GM23248 (cell line): ENCODE measurements around the gene NUBPL. TPM values are rescaled to one million over a fixed set of nuclear protein-coding genes. Genes with fewer than 3 reads are reported as not detected.

ENCODE experiments used
- DNase-seq: peaks from one replicate; pipeline ENCODE4 v3.0.0-alpha.2; 2015
- H2AFZ ChIP-seq: fragments of 200-600 bp; sonication (generic); 2 replicates; pipeline ENCODE4 v1.6.1; 2016; ENCODE audit warnings: antibody characterized with exemption
- H3F3A ChIP-seq: fragments of 200-600 bp; sonication (generic); 2 replicates; pipeline ENCODE4 v1.6.1; 2016; ENCODE audit warnings: mild to moderate bottlenecking, antibody characterized with exemption, mixed run types; ENCODE audit not compliant: insufficient read depth
- H3K27ac ChIP-seq: fragments of 200-600 bp; sonication (generic); 2 replicates; pipeline ENCODE4 v1.5.1; 2016; ENCODE audit warnings: mild to moderate bottlenecking
- H3K27me3 ChIP-seq: fragments of 200-600 bp; sonication (generic); replicated peaks from 2 replicates; pipeline ENCODE4 v1.6.1; 2016; ENCODE audit warnings: mild to moderate bottlenecking; ENCODE audit not compliant: insufficient read depth
- H3K36me3 ChIP-seq: fragments of 200-600 bp; sonication (generic); 2 replicates; pipeline ENCODE4 v1.6.1; 2016; ENCODE audit warnings: low read depth, mild to moderate bottlenecking
- H3K4me1 ChIP-seq: fragments of 200-600 bp; sonication (generic); 2 replicates; pipeline ENCODE4 v1.6.1; 2016; ENCODE audit warnings: mild to moderate bottlenecking; ENCODE audit not compliant: insufficient read depth
- H3K4me2 ChIP-seq: fragments of 200-600 bp; sonication (generic); one replicate; pipeline ENCODE4 v1.6.1; 2016; ENCODE audit warnings: mild to moderate bottlenecking; ENCODE audit not compliant: unreplicated experiment
- H3K4me3 ChIP-seq: fragments of 200-600 bp; sonication (generic); 2 replicates; pipeline ENCODE4 v1.5.1; 2016; ENCODE audit warnings: mild to moderate bottlenecking
- H3K79me2 ChIP-seq: fragments of 200-600 bp; sonication (generic); 2 replicates; pipeline ENCODE4 v1.6.1; 2016; ENCODE audit warnings: mild to moderate bottlenecking; ENCODE audit not compliant: insufficient read depth
- H3K9ac ChIP-seq: fragments of 200-600 bp; sonication (generic); 2 replicates; pipeline ENCODE4 v1.6.1; 2016; ENCODE audit warnings: mild to moderate bottlenecking
- H3K9me2 ChIP-seq: fragments of 200-600 bp; sonication (generic); 2 replicates; pipeline ENCODE4 v1.6.1; 2016; ENCODE audit warnings: mixed run types, mild to moderate bottlenecking, moderate library complexity; ENCODE audit not compliant: insufficient read depth
- H3K9me3 ChIP-seq: fragments of 200-600 bp; sonication (generic); one replicate; pipeline ENCODE4 v1.6.1; 2017; ENCODE audit warnings: low read depth
- H4K20me1 ChIP-seq: fragments of 200-600 bp; sonication (generic); 2 replicates; pipeline ENCODE4 v1.6.0; 2016; ENCODE audit not compliant: insufficient read depth
- EZH2 ChIP-seq: fragments of 200-600 bp; sonication (generic); IDR thresholded peaks from 2 replicates; pipeline ENCODE4 v1.6.1; 2018; ENCODE audit warnings: antibody characterized with exemption, mild to moderate bottlenecking; ENCODE audit not compliant: insufficient read depth, poor library complexity, severe bottlenecking
- EZH2phosphoT487 ChIP-seq: fragments of 200-600 bp; sonication (generic); IDR thresholded peaks from 2 replicates; pipeline ENCODE4 v1.6.1; 2018; ENCODE audit warnings: antibody characterized with exemption, moderate library complexity, mild to moderate bottlenecking, low read depth; ENCODE audit not compliant: insufficient read depth
- WGBS, 2 experiments: methylation state at CpG; one replicate each; pipeline ENCODE4 v1.1.6; 2015 to 2017; ENCODE audit warnings: low lambda C conversion rate in 2 of 2, low coverage in 1 of 2; ENCODE audit errors: missing lambda C conversion rate in 2 of 2; 5-methylcytosine and 5-hydroxymethylcytosine counted together
- in situ Hi-C: fragments of 300-500 bp; cut with MboI; formaldehyde crosslinking; loops from 2 replicates; pipeline ENCODE4 v1.15.0; 2020
- polyA plus RNA-seq: library from polyadenylated mRNA; unstranded; fragments of >200 nt; fragmentation: Nextera tagmentation; extraction: Ambion mirVana; gene quantifications from 2 replicates; pipeline ENCODE4 v1.2.1, GENCODE V29; 2016
- total RNA-seq: library from RNA; depleted of rRNA; stranded (reverse); fragments of >200 nt; shearing (Covaris generic); gene quantifications from 2 replicates; pipeline ENCODE4 v1.2.3, GENCODE V29; 2014

Gene NUBPL
- total and polyA plus RNA-seq, 2 experiments from 2014 or later = 9.8 to 11.5 TPM

- peak overlapping the region; percentile 8 for H3K4me2 ChIP-seq
- no peaks in the 10 kb centered on the region for H3K79me2 ChIP-seq
- H2AFZ ChIP-seq = 0 out of 2 replicates have a peak overlapping the region, but pooled peaks have one; percentile 42
- TF ChIP-seq EZH2 = no peak
- no peak for TF ChIP-seq EZH2phosphoT487
- H3K4me1 ChIP-seq = 0 out of 2 replicates have a peak, but pooled peaks cover 12% of the 10 kb centered on the region
- H3K27ac ChIP-seq = no peak overlapping the region
- H4K20me1 ChIP-seq = no peaks in the 10 kb centered on the region
- WGBS, 2 experiments = 27 to 40% methylated on average over 7 of the region's 7 CpGs
- H3K9ac ChIP-seq = no peak overlapping the region
- H3K9me2 ChIP-seq = no peaks in the 10 kb centered on the region
- no peaks in the 10 kb centered on the region for H3K27me3 ChIP-seq
- H3K4me3 ChIP-seq = 0 out of 2 replicates have a peak overlapping the region, but pooled peaks have one; percentile 10
- in situ Hi-C loops = no loop called here
- H3K36me3 ChIP-seq = no peaks in the 10 kb centered on the region
- no peaks in the 10 kb centered on the region for H3K9me3 ChIP-seq
- H3F3A ChIP-seq = 0 out of 2 replicates have a peak, but pooled peaks cover 4% of the 10 kb centered on the region
- DNase-seq = peak; percentile 61
Observed at GRCh38 chr14:31530136-31530535, 31.1 kb upstream of the NUBPL start.

- H4K20me1 ChIP-seq = no peaks in the 10 kb centered on the region
- peak; percentile 37 for DNase-seq
- no peaks in the 10 kb centered on the region for H3K27me3 ChIP-seq
- 72 to 76% methylated on average over 5 of the region's 5 CpGs for WGBS, 2 experiments
- in situ Hi-C loops = no loop called here
- H3K4me3 ChIP-seq = no peak overlapping the region
- no peak overlapping the region for H3K27ac ChIP-seq
- H3K9ac ChIP-seq = no peak overlapping the region
- no peaks in the 10 kb centered on the region for H3K36me3 ChIP-seq
- no peaks in the 10 kb centered on the region for H3K9me3 ChIP-seq
- no peaks in the 10 kb centered on the region for H3K9me2 ChIP-seq
- TF ChIP-seq EZH2 (no peak), EZH2phosphoT487 (no peak)
- H3F3A ChIP-seq = no peaks in the 10 kb centered on the region
- H2AFZ ChIP-seq = no peak overlapping the region
- H3K4me1 ChIP-seq = no peaks in the 10 kb centered on the region
- H3K79me2 ChIP-seq = no peaks in the 10 kb centered on the region
- no peak overlapping the region for H3K4me2 ChIP-seq
Observed at GRCh38 chr14:31536201-31536960, 24.8 kb upstream of the NUBPL start.

GRCh38 chr14:31541702-31542101 lies 19.5 kb upstream of the NUBPL start:
- in situ Hi-C loops = no loop called here
- no peaks in the 10 kb centered on the region for H3K27me3 ChIP-seq
- no peak overlapping the region for H3K9ac ChIP-seq
- no peak overlapping the region for H3K27ac ChIP-seq
- H3K9me3 ChIP-seq = no peaks in the 10 kb centered on the region
- H3K4me3 ChIP-seq = no peak overlapping the region
- H4K20me1 ChIP-seq = no peaks in the 10 kb centered on the region
- H3K36me3 ChIP-seq = no peaks in the 10 kb centered on the region
- 97 to 100% methylated on average over 1 of the region's 1 CpG for WGBS, 2 experiments
- H3K79me2 ChIP-seq = no peaks in the 10 kb centered on the region
- H2AFZ ChIP-seq = no peak overlapping the region
- no peak for DNase-seq
- no peak overlapping the region for H3K4me2 ChIP-seq
- H3K4me1 ChIP-seq = no peaks in the 10 kb centered on the region
- H3F3A ChIP-seq = no peaks in the 10 kb centered on the region
- TF ChIP-seq EZH2phosphoT487 (no peak), EZH2 (no peak)
- no peaks in the 10 kb centered on the region for H3K9me2 ChIP-seq

GRCh38 chr14:31543969-31544799 lies 17.0 kb upstream of the NUBPL start:
- DNase-seq = peak; percentile 27
- TF ChIP-seq EZH2phosphoT487 (no peak), EZH2 (no peak)
- Histone ChIP-seq H3K4me1 (no peaks in the 10 kb centered on the region), H4K20me1 (no peaks in the 10 kb centered on the region), H2AFZ (peak overlapping the region; percentile 38; the same call in 1 of the 2 replicates), H3K36me3 (no peaks in the 10 kb centered on the region), H3K4me3 (no peak overlapping the region), H3F3A (no peaks in the 10 kb centered on the region), H3K9me2 (no peaks in the 10 kb centered on the region), H3K9me3 (no peaks in the 10 kb centered on the region), H3K27ac (no peak overlapping the region), H3K79me2 (no peaks in the 10 kb centered on the region), H3K9ac (no peak overlapping the region), H3K27me3 (no peaks in the 10 kb centered on the region), H3K4me2 (no peak overlapping the region)
- WGBS, 2 experiments = 42 to 50% methylated on average over 5 of the region's 5 CpGs
- in situ Hi-C loops = no loop called here
